Adrenal gland (tissue), 19 donors: ENCODE results near the gene SHISA3. TPM values are rescaled to one million over a fixed set of nuclear protein-coding genes. Genes with fewer than 3 reads are reported as not detected.
A peak's percentile ranks its signal among the peaks of the same experiment; 100 is the strongest.

Source experiments
- DNase-seq, 7 donors: peaks; one replicate each; pipeline ENCODE4 v3.0.0-alpha.2; 2019 to 2020
- H3K27ac ChIP-seq, 5 donors: fragments of 200-600 bp; sonication (generic) in 4 of 5; 1 replicate in 3 of 5; 2 replicates in 2 of 5; pipeline versions ENCODE4 v1.5.1 to v1.8.0; 2016 to 2020; ENCODE audit warnings: mild to moderate bottlenecking in 1 of 5
- H3K27me3 ChIP-seq: fragments of 200-600 bp; 2 replicates; pipeline ENCODE4 v1.8.0; 2021
- H3K36me3 ChIP-seq, 2 donors: fragments of 200-600 bp; replicated peaks in 1 of 2; 1 replicate in 1 of 2; 2 replicates in 1 of 2; pipeline versions ENCODE4 v1.5.1 to v1.8.0; 2018 to 2022
- H3K4me1 ChIP-seq, 2 donors: fragments of 200-600 bp; replicated peaks in 1 of 2; 1 replicate in 1 of 2; 2 replicates in 1 of 2; pipeline versions ENCODE4 v1.5.1 to v1.8.0; 2018 to 2021
- H3K4me3 ChIP-seq, 4 donors: fragments of 200-600 bp; sonication (generic) in 3 of 4; one replicate each; pipeline ENCODE4 v1.5.1; 2016 to 2018
- H3K9me3 ChIP-seq, 3 donors: fragments of 200-600 bp; sonication (generic) in 1 of 3; replicated peaks in 1 of 3; 1 replicate in 2 of 3; 2 replicates in 1 of 3; pipeline versions ENCODE4 v1.5.1 to v1.8.0; 2016 to 2021
- POLR2A ChIP-seq, 2 donors: fragments of 450-650 bp; IDR thresholded peaks; one replicate each; pipeline ENCODE4 v1.6.1; 2017; ENCODE audit warnings: antibody characterized with exemption in 2 of 2, mild to moderate bottlenecking in 2 of 2, moderate library complexity in 1 of 2
- WGBS, 4 donors: extraction: QIAGEN DNeasy Blood & Tissue Kit in 2 of 4; methylation state at CpG; one replicate each; pipeline versions ENCODE4 v1.1.5 to v1.1.7; 2013 to 2017; 5-methylcytosine and 5-hydroxymethylcytosine counted together
- intact Hi-C, 2 donors: fragments of 100-400 bp; cut with DNase I; formaldehyde crosslinking; loops; one replicate each; pipeline versions ENCODE4 v1.14.1 to v1.15.0; 2022 to 2023
- long read RNA-seq, 10 donors: library from polyadenylated mRNA in 3 of 10; unstranded in 2 of 10; stranded (forward) in 1 of 10; transcript quantifications; one replicate each; pipeline ENCODE4 v2.0.0 and lab custom pipeline, GENCODE V29; 2021 to 2026
- polyA plus RNA-seq, 3 donors: library from polyadenylated mRNA; stranded (reverse); fragments of 200-250 nt in 2 of 3; fragments of 350-450 nt in 1 of 3; fragmentation: Illumina TruSeq in 1 of 3; extraction: RNeasy Lipid Tissue Mini Kit (QIAGEN cat#74804) in 1 of 3; gene quantifications; one replicate each; pipeline ENCODE4 v1.2.3, GENCODE V29; 2013 to 2014
- total RNA-seq, 9 donors: library from RNA; depleted of rRNA in 4 of 9; stranded (reverse); fragments of >200 nt in 4 of 9; fragments of 120-200 nt in 1 of 9; fragmentation: NEBNext Ultra II Directional in 1 of 9; extraction: Animal tissue kit (Norgen Biotek cat#: 25700) in 1 of 9; gene quantifications; one replicate each; pipeline versions ENCODE4 v1.1.0 to v1.2.4, GENCODE V29; 2013 to 2023
- TF ChIP-seq, protein P1 (sequence below), 6 experiments: fragments of 450-650 bp in 4 of 6; fragments of 200-600 bp in 2 of 6; sonication (generic) in 1 of 6; IDR thresholded peaks; 1 replicate in 5 of 6; 2 replicates in 1 of 6; pipeline versions ENCODE4 v1.5.1 to v1.8.0; 2016 to 2021; ENCODE audit warnings: antibody characterized with exemption in 6 of 6, mild to moderate bottlenecking in 2 of 6, moderate library complexity in 1 of 6
- donor health status: healthy with polysubstance abuse.
- donor health status: Bipolar disorder and iron deficiency.
- donor health status: DM: yes; HTN: yes; CAD: no.
- donor health status: DM: no; HTN: no; CAD: no.
- donor health status: DM: no; HTN: no; CAD: no.
- donor health status: DM: yes; HTN: yes; CAD: no.

SHISA3 gene
- total RNA-seq (1 to 10 TPM in 5 of 9 donors, under 1 TPM in 4; 0.26 to 2.8 (median 1.4) TPM), polyA plus RNA-seq (1 to 10 TPM; 1.4 to 2.7 (median 1.9) TPM)
- long read RNA-seq, donor 1, partial matches to known transcripts: 0 of 4 reads
- long read RNA-seq, donor 1, other reads (novel, unspliced or antisense): 0 of 4 reads
- long read RNA-seq, donor 2, partial matches to known transcripts: 0 of 2 reads
- long read RNA-seq, donor 2, other reads (novel, unspliced or antisense): 0 of 2 reads
- long read RNA-seq, donor 3, partial matches to known transcripts: 0 of 4 reads
- long read RNA-seq, donor 3, other reads (novel, unspliced or antisense): 0 of 4 reads
- long read RNA-seq, donor 4: 0 reads
- long read RNA-seq, donor 5, transcript SHISA3-201 (2 exons, 1,971 nt): major isoform, 6 of 6 reads
- long read RNA-seq, donor 5, partial matches to known transcripts: 0 of 6 reads
- long read RNA-seq, donor 5, other reads (novel, unspliced or antisense): 0 of 6 reads
- long read RNA-seq, donor 6: 0 reads
- long read RNA-seq, donor 7, transcript SHISA3-201 (2 exons, 1,971 nt): major isoform, 6 of 6 reads
- long read RNA-seq, donor 7, partial matches to known transcripts: 0 of 6 reads
- long read RNA-seq, donor 7, other reads (novel, unspliced or antisense): 0 of 6 reads
- long read RNA-seq, donor 8, transcript SHISA3-201 (2 exons, 1,971 nt): major isoform, 7 of 7 reads
- long read RNA-seq, donor 8, partial matches to known transcripts: 0 of 7 reads
- long read RNA-seq, donor 8, other reads (novel, unspliced or antisense): 0 of 7 reads
- long read RNA-seq, donor 9, partial matches to known transcripts: 0 of 4 reads
- long read RNA-seq, donor 9, other reads (novel, unspliced or antisense): 0 of 4 reads
- long read RNA-seq, donor 10, partial matches to known transcripts: 0 of 1 reads
- long read RNA-seq, donor 10, other reads (novel, unspliced or antisense): 0 of 1 reads

DNA sequence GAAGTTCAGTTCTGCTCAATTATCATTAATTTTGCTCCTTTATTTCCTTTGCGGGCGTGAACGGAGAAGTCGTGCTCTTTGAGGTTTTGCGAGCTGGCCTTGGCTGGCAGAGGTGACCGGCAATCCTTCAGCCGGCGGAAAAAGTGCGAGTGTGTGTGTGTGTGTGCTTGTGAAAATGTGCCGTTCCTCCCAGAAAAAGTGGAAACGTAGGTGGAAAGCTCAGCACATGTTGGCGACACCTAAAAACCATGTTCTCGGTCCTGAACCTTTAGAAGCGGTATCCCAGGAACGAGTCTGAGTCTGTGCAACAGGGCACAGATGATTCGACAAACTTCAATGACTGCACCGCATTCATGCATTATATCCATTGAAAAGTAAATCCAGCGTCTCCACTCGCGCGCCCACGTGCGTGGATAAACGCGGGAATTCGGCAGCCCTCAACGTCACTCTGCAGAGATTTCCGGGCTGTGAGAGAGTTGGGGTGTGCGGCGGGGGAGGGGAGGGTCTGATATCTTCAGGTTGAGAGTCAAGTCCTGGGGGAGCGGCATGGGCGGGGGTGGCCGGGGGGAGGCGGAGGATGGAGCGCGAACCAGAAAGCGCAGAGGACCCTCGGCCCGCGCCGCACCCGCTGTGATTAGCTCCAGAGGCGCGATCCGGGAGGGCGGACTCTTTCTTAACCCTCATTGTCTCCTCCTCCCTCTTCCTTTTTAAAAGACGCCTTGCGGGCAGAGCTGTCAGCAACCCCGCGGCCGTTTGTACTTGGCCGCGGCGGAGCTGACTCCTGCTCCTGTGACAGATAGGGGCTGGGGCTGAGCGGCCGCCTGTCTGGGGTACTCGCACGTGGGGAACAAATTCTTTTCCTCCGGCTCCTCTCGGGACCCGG is at the start of gene SHISA3:
Gene SHISA3 (plus strand): TSS at position 737 of the 883 bp plus-strand sequence. CDS start 569 bp downstream, outside the sequence.
- TF ChIP-seq, protein P1, sequence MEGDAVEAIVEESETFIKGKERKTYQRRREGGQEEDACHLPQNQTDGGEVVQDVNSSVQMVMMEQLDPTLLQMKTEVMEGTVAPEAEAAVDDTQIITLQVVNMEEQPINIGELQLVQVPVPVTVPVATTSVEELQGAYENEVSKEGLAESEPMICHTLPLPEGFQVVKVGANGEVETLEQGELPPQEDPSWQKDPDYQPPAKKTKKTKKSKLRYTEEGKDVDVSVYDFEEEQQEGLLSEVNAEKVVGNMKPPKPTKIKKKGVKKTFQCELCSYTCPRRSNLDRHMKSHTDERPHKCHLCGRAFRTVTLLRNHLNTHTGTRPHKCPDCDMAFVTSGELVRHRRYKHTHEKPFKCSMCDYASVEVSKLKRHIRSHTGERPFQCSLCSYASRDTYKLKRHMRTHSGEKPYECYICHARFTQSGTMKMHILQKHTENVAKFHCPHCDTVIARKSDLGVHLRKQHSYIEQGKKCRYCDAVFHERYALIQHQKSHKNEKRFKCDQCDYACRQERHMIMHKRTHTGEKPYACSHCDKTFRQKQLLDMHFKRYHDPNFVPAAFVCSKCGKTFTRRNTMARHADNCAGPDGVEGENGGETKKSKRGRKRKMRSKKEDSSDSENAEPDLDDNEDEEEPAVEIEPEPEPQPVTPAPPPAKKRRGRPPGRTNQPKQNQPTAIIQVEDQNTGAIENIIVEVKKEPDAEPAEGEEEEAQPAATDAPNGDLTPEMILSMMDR (IDR thresholded peaks at IDR 0.05): no peak
- TF ChIP-seq POLR2A (IDR thresholded peaks at IDR 0.05): no peak
- H3K27ac ChIP-seq: no peak within 1 kb of the TSS

DNA sequence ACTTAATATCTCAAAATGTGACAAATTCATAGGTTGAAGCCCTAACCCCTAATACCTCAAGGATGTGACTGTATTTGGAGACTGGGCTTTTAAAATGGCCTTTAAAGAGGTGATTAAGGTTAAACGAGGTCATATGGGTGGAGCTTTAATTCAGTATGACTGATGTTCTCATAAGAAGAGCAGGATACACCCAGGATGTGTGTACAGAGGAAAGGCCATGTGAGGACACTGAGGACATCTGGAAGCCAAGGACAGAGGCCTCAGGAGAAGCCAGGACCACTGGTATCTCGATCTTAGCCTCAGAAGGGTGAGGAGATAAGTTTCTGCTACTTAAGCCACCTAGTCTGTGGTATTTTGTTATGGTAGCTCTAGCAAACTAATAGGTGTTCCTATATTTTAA is 49.0 kb upstream of the SHISA3 start:
- peak in 1 of 7 donors; percentile 12 for DNase-seq
- no peaks in the 10 kb centered on the region for H3K9me3 ChIP-seq
- intact Hi-C loops: no loop called here
- H3K27ac ChIP-seq: no peak overlapping the region
- no peak for TF ChIP-seq POLR2A (IDR thresholded peaks at IDR 0.05)
- TF ChIP-seq, protein P1 (IDR thresholded peaks at IDR 0.05): no peak
- 36 to 50% (median 39%) methylated on average over 2 of the region's 2 CpGs for WGBS, 4 donors
- H3K4me3 ChIP-seq: no peak overlapping the region
- no peaks in the 10 kb centered on the region for H3K27me3 ChIP-seq
- no peaks in the 10 kb centered on the region for H3K36me3 ChIP-seq
- H3K4me1 ChIP-seq: peaks cover 0 to 4% of the 10 kb centered on the region in 2 donors

More for the DNA sequence above, at the start of gene SHISA3:
- Histone ChIP-seq H3K4me1 (peaks cover 16 to 25% of the 10 kb centered on the region in 2 donors), H3K27me3 (peaks cover 38% of the 10 kb centered on the region), H3K4me3 (peak within 1 kb of the TSS in 2 of 4 donors; percentile 21 to 63), H3K36me3 (no peaks in the 10 kb centered on the region), H3K9me3 (no peaks in the 10 kb centered on the region)
- intact Hi-C loops: no loop called here
- DNase-seq: peak in 3 of 7 donors; percentile 13 to 18 (median 15)
- 11 to 23% (median 15%) methylated on average over 26 to 61 of the region's 61 CpGs for WGBS, 4 donors

DNA sequence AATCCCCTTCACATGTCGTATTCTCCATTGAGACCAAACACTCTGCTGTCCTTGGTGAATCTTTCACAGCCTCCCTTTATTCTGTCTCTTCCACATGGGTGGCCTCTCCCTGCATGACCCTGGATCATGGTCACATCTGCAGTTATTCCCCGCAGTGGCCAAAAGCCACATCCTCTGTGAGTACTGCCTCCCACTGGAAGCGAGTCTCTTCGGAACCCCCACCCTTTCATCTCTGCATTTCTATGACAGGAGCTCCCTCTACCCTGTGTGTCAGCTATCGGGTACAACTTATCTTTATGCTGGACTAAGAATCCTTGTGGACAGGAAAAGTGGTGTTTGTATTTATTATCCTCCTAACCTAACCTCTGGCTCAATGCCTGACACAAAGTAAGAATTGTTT is 48.6 kb upstream of the SHISA3 start:
- Histone ChIP-seq H3K27me3 (no peaks in the 10 kb centered on the region), H3K36me3 (no peaks in the 10 kb centered on the region), H3K27ac (no peak overlapping the region), H3K9me3 (no peaks in the 10 kb centered on the region), H3K4me1 (peaks cover 0 to 4% of the 10 kb centered on the region in 2 donors), H3K4me3 (no peak overlapping the region)
- intact Hi-C loops: no loop called here
- 42 to 69% (median 59%) methylated on average over 5 of the region's 5 CpGs for WGBS, 4 donors
- DNase-seq: peak in 3 of 7 donors; percentile 9 to 18 (median 13)
- TF ChIP-seq POLR2A (IDR thresholded peaks at IDR 0.05): no peak
- TF ChIP-seq, protein P1 (IDR thresholded peaks at IDR 0.05): peak in 1 of 6 experiments; percentile 7
